ENCODE results near the gene TMEM134. TPM values are rescaled to one million over a fixed set of nuclear protein-coding genes. Genes with fewer than 3 reads are reported as not detected.
"Not testable (repeated sequence)": the region's sequence is repeated elsewhere in the genome, so short reads cannot be mapped to it uniquely, and the experiment has no call there.

Gene TMEM134, protein sequence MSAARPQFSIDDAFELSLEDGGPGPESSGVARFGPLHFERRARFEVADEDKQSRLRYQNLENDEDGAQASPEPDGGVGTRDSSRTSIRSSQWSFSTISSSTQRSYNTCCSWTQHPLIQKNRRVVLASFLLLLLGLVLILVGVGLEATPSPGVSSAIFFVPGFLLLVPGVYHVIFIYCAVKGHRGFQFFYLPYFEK
- 100 to 1,000 TPM; 105 to 111 TPM for total RNA-seq
- 100 to 1,000 TPM; 128 to 148 (median 144) TPM for polyA plus RNA-seq
- total RNA-seq, result 8.8 to 36.4 (median 24.8) reads per million in 6 experiments

DNA sequence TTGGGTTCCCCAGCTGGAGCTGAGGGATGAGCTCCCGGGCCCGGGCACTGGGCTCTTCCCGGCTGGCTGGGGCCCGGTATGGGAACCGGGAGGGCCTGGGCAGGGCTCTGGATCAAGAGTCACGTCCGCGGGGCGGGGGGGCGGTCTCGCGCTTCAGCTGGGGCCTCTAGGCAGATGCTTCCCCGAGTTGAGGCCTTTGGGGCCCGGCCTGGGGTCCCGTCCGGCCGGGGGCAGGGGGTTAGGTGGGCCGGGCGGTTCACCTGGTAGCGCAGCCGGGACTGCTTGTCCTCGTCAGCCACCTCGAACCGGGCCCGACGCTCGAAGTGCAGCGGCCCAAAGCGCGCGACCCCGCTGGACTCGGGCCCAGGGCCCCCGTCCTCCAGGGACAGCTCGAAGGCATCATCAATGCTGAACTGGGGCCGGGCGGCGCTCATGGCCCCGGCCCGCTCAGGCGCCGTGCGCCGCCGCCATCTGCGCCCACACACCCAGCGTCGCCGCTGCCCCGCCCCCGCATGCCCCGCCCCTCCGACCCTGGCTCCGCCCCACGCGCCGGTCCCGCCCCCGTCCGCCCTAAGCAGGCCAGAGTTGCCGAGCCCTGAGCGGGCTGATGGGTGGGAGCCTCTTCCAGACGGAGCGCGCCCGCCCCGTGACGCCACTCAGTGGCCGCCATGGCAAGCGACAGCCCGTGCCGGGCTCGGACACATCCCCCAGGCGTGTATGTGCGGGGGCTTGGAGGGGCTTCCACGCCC lies at the start of gene TMEM134:
Gene TMEM134, minus strand, starts transcription at position 493 of the 749 bp plus-strand sequence. Its CDS starts 59 bp downstream, at position 434.
- peak within 1 kb of the TSS; percentile 84 to 96 (median 92) for H3K27ac Mint-ChIP-seq
- H3K4me1 Mint-ChIP-seq, result peaks cover 13 to 42% (median 38%) of the 10 kb centered on the region in 4 donors
- POLR2A ChIA-PET, result interaction anchor here (0.6 to 28.8 kb wide), 27 partner anchors 10 to 1854 kb away, joined by 3 to 780 read pairs (median 6); partner anchors contain the start of genes AIP, CABP4, CARNS1 and CDK2AP2
- peak; percentile 85 to 96 (median 88) for DNase-seq
- no peaks in the 10 kb centered on the region for H3K36me3 Mint-ChIP-seq
- no peaks in the 10 kb centered on the region for H3K27me3 Mint-ChIP-seq
- peak within 1 kb of the TSS; percentile 83 to 93 (median 90) for H3K4me3 Mint-ChIP-seq
- H3K9me3 Mint-ChIP-seq, result no peaks in the 10 kb centered on the region
- ATAC-seq, result peak; percentile 74 to 79

DNA sequence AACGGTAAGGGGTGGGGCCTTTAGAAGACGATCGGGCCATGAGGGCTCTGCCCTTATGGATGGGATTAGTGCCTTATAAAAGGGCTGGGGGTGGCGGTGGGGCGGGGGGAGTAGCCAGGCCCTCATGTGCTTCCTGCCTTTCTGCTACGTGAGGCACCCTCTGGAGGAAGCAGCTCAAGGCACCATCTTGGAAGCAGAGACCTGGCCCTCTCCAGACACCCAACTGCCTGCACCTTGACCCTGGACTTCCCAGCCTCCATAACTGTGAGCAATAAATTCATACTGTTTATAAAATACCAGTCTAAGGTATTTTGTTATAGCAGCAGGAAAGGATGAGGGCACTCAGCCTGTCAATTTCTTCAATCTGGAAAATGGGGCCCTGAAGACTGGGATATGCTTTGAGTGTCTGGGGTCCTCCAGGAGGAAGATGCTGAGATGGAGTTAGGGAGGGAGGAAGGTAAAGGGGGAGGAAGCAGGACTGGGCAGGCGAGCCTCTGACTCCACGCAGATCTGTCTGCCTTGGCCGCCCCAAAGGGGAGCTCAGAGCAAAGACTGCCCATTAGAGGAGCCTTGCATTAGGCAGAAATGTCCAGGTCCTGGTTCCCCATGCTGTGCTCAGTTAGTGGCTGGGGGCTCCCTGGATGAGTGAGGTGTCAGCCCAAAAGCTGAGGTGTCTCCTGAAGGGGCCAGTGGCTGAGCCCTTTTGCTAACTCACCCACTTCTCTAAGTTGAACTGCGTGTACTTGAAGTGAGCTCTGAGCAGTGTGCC lies 48.9 kb upstream of the TMEM134 start:
- no peak overlapping the region for H3K4me3 Mint-ChIP-seq
- DNase-seq, result no peak
- H3K27ac Mint-ChIP-seq, result no peak overlapping the region
- no peaks in the 10 kb centered on the region for H3K4me1 Mint-ChIP-seq
- H3K9me3 Mint-ChIP-seq, result no peaks in the 10 kb centered on the region
- H3K27me3 Mint-ChIP-seq, result peaks cover 0 to 8% (median under 1%) of the 10 kb centered on the region in 5 donors
- POLR2A ChIA-PET, result no interaction called here
- no peak for ATAC-seq
- H3K36me3 Mint-ChIP-seq, result no peaks in the 10 kb centered on the region

DNA sequence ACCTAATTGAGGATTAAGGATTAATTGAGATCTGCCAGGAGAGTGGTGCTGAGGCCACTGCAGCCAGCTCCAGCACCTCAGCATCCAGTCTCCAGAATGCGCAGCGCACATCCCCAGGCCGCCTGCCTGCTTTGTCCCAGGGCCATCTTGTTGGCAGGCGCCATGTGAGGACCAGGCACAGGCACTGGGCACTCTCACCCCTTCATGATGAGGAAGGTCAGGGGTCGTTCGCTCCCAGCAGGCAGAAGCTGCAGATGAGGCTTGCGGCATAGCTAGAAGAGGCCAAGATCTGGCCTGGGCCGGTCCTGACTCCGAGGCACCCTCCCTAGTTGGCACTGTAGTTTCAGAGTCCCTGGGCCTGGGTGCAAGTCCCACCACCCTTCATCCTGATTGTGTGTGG lies 47.8 kb upstream of the TMEM134 start:
- no peak for DNase-seq
- POLR2A ChIA-PET, result interaction anchor here (1.4 kb wide), 1 partner anchor 12 kb away, joined by 3 read pairs; the partner anchor contains the start of gene PITPNM1
- Mint-ChIP-seq H3K9me3 (no peaks in the 10 kb centered on the region), H3K36me3 (no peaks in the 10 kb centered on the region), H3K27me3 (peaks cover 0 to 7% (median 1%) of the 10 kb centered on the region in 5 donors), H3K4me3 (no peak overlapping the region), H3K27ac (no peak overlapping the region), H3K4me1 (no peaks in the 10 kb centered on the region)
- ATAC-seq, result no peak

DNA sequence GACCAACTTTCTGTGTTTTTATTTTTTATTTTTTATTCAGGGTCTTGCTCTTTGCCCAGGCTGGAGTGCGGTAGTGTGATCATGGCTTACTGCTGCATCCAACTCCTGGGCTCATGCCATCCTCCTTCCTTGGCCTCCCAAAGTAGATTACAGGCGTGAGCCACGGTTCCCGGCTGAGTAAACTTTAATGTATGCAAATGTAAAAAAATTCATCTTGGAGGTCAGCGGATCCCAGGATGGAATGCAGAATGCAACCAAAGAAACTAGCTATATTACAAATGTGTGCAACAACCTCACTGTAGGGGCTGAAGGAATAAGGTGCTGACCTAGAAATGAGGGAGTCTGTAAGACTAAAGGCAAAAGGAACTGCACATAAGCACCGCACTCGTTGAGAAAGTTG lies 45.1 kb upstream of the TMEM134 start:
- POLR2A ChIA-PET, result no interaction called here
- no peaks in the 10 kb centered on the region for H3K9me3 Mint-ChIP-seq
- DNase-seq, result no peak
- no peaks in the 10 kb centered on the region for H3K36me3 Mint-ChIP-seq
- H3K27ac Mint-ChIP-seq, result no peak overlapping the region
- peaks cover 2 to 4% (median 3%) of the 10 kb centered on the region in 4 donors for H3K4me1 Mint-ChIP-seq
- no peak overlapping the region for H3K4me3 Mint-ChIP-seq
- peaks cover 0 to 10% (median 1%) of the 10 kb centered on the region in 5 donors for H3K27me3 Mint-ChIP-seq
- no peak for ATAC-seq

DNA sequence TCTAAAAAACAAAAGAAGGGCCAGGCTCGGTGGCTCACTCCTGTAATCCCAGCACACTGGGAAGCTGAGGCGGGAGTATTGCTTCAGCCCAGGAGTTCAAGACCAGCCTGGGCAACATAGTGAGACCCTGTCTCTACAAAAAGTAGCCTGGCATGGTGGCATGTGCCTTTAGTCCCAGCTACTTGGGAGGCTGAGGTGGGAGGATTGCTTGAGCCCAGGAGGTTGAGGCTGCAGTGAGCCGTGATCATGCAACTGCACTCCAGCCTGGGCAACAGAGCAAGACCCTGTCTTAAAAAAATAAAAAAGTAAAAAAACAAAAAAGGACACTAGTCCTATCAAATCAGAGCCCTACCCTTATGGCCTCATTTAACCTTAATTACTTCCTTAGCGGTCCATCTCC lies 42.5 kb upstream of the TMEM134 start:
- ATAC-seq, H3K9me3 Mint-ChIP-seq, H3K4me3 Mint-ChIP-seq, H3K27ac Mint-ChIP-seq, H3K36me3 Mint-ChIP-seq, DNase-seq: not testable (repeated sequence)
- Mint-ChIP-seq H3K4me1 (peaks cover 11 to 21% (median 20%) of the 10 kb centered on the region in 4 donors), H3K27me3 (peaks cover 0 to 10% (median 1%) of the 10 kb centered on the region in 5 donors)
- POLR2A ChIA-PET, result interaction anchor here (0.6 kb wide), 1 partner anchor 110 kb away, joined by 3 read pairs; the partner anchor contains the start of gene PPP1CA

DNA sequence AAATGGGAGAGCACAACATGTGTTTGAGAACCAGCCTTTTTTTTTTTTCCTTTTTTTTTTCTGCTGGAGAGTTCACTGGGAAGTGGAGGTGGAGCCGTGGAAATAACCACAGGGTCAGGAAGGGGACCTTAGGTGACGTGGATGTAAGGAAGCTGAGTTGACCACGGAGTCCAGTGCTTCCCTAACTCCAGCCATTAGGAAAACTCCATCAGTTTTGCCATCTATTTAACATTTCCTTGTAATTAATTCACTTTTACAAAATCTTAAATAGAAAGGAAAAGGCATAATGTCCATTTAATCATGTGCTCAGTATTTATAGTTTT lies 40.9 kb upstream of the TMEM134 start:
- peaks cover 0 to 2% (median 0%) of the 10 kb centered on the region in 3 donors for H3K36me3 Mint-ChIP-seq
- POLR2A ChIA-PET, result no interaction called here
- H3K4me1 Mint-ChIP-seq, result peaks cover 20 to 35% (median 31%) of the 10 kb centered on the region in 4 donors
- DNase-seq (no peak), ATAC-seq (no peak)
- H3K27me3 Mint-ChIP-seq, result peaks cover 0 to 9% (median 1%) of the 10 kb centered on the region in 5 donors
- H3K27ac Mint-ChIP-seq, result peak overlapping the region in 3 of 10 donors; percentile 96 to 99 (median 97)
- H3K9me3 Mint-ChIP-seq, result no peaks in the 10 kb centered on the region
- peak overlapping the region in 5 of 10 donors; percentile 18 to 93 (median 54) for H3K4me3 Mint-ChIP-seq

DNA sequence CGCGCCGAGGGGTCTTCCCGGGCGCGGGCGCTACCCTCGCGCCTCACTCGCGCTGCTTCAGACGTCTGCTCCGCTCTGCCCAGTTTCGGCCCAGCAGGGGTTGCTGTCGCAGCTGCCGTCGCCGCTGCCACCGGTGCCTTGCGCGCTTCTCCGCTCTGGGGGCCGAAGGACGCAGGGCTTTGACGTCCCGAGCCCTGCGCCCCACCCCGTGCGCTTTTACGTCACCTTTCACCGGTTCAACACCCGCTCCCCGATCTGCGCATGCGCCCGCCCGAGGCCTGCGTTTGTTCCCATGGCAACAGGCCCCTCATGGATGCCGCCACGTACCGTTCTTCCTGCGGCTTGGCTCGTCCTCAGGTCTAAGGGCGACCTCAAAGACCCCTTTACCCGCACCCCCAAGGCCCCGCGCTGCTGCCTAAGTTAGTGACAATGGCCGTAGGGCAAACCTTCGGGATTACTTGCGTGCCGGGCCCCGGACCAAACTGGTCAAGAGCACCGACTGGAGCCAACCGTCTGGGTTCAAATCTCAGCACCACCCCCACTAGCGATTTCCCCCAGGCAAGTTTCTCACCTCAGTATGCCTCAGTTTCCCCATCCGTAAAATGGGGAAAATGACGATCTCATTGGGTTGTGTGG lies 39.6 kb upstream of the TMEM134 start:
- POLR2A ChIA-PET, result interaction anchor here (0.5 to 2.4 kb wide), 15 partner anchors 24 to 390 kb away, joined by 3 to 22 read pairs (median 6); partner anchors contain the start of genes AIP, KDM2A, POLD4 and PPP1CA
- no peaks in the 10 kb centered on the region for H3K9me3 Mint-ChIP-seq
- H3K27ac Mint-ChIP-seq, result peak overlapping the region; percentile 83 to 99 (median 97)

DNA sequence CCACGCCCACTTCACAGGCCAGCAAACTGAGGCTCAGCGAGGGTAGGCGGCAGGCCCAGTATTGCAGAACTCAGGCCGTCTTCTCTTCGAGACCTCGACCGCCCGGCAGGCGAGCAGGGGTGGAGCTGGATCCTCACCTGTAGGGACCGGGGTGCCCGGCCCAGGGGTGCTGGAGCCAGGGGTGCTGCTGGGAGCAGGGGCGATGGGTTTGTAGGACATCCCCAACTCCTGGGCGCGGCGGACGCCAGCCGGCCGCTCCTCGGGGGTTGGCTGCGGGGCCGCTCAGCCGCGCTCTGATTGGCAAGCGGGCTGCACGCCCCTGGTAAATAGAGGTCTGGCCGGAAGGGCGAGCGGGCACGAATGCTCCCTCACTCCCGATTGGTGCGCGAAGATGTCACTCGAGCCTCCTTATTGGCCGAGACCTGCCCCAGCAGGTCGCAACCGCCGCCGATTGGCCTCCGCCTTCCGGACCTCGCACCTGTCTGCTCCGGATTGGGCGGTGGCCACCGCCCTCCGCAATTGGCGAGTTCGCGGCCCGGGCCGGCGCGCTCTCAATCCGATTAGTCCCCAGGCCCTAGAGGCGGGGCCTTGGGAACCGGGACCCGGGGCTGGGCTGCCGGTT lies 38.9 kb upstream of the TMEM134 start, which contains the start of gene CDK2AP2:
Gene CDK2AP2, minus strand, starts transcription at position 299 of the 622 bp plus-strand sequence. Its CDS starts 80 bp downstream, at position 219.
- POLR2A ChIA-PET, result interaction anchor here (0.6 to 2.4 kb wide), 19 partner anchors 12 to 389 kb away, joined by 3 to 22 read pairs (median 5); partner anchors contain the start of genes AIP, CLCF1, KDM2A and POLD4
- Mint-ChIP-seq H3K9me3 (no peaks in the 10 kb centered on the region), H3K4me1 (peaks cover 26 to 47% (median 39%) of the 10 kb centered on the region in 4 donors), H3K4me3 (peak within 1 kb of the TSS; percentile 81 to 94 (median 92)), H3K27ac (peak within 1 kb of the TSS; percentile 83 to 99 (median 97)), H3K27me3 (peaks cover 0 to 5% (median under 1%) of the 10 kb centered on the region in 5 donors), H3K36me3 (peaks cover 0 to 2% (median 0%) of the 10 kb centered on the region in 3 donors)
- ATAC-seq (peak; percentile 74), DNase-seq (peak in 9 of 10 donors; percentile 92 to 99 (median 96))

More for the DNA sequence above, 39.6 kb upstream of the TMEM134 start:
- peak; percentile 97 to 100 (median 100) for DNase-seq
- ATAC-seq, result peak; percentile 41 to 57
- Mint-ChIP-seq H3K36me3 (peaks cover 0 to 2% (median 0%) of the 10 kb centered on the region in 3 donors), H3K4me1 (peaks cover 23 to 41% (median 34%) of the 10 kb centered on the region in 4 donors), H3K27me3 (peaks cover 0 to 5% (median 1%) of the 10 kb centered on the region in 5 donors), H3K4me3 (peak overlapping the region; percentile 81 to 94 (median 92))

DNA sequence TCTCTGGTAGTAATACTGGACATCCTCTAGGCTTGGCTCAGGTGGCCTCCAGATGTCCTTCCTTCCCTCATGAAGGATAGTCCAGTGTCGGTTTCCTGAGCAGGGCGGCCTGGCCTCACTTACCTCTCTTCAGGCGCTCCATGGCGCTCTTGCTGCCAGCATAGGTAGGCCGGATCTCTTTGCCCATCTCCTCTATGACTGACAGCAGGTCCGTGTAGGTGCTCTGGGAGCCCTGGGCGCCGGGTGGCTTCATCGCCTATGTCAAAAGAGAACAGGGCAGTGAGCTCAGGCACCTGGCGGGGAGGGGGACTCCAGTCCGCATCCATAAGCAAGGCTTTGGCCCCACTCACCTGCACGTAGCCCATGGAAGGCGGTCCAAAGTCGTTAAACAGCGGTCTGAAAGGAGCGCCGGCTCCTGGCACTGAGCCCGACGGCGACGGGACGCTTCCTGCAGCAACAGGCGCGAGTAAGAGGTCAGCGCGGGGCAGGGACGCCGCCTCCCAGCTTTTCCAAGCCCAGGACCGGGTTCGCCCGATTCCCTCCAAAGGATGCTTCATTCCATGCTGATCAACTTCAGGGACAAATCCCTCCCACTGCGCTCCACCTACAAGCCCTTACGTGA lies 38.3 kb upstream of the TMEM134 start:
- H3K27ac Mint-ChIP-seq, result peak overlapping the region in 9 of 10 donors; percentile 92 to 99 (median 97)
- H3K4me1 Mint-ChIP-seq, result peaks cover 29 to 52% (median 44%) of the 10 kb centered on the region in 4 donors
- H3K9me3 Mint-ChIP-seq, result no peaks in the 10 kb centered on the region
- DNase-seq, result peak in 1 of 10 donors; percentile 32
- no peak for ATAC-seq
- H3K36me3 Mint-ChIP-seq, result peaks cover 0 to 6% (median 0%) of the 10 kb centered on the region in 3 donors
- POLR2A ChIA-PET, result interaction anchor here (0.8 to 2.4 kb wide), 17 partner anchors 12 to 388 kb away, joined by 3 to 22 read pairs (median 6); partner anchors contain the start of genes AIP, CLCF1, KDM2A and POLD4
- peak overlapping the region; percentile 81 to 94 (median 92) for H3K4me3 Mint-ChIP-seq
- H3K27me3 Mint-ChIP-seq, result peaks cover 0 to 4% (median 0%) of the 10 kb centered on the region in 5 donors

DNA sequence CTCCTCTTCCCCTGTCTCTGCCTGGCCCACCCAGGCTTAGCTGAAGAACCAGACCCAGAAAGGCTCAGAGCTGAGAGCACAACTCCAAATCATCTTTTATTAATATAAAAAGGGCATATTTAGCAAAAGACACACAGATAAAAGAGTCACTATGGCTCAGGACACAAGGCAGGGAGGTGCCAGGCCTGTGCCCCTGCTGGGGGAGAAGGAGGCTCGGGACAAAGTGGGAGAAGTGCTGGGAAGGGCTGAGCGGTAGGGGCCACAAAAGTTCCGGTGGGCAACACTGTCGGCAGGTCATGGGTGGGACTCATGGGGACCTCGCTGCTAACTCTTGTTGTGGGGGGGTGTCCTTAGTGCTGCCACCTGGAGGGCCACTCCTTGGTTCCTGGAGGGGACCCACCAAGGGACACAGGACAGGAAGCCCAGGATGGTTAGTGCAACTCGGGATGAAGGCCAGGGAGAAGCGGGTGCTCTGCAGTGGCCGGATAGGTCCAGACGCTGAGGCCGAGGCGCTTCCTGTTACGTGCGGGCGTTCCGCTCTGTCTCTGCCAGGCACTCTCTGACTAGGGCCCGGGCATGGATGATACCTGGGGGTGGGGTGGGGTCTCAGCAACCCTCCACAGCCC lies 37.5 kb upstream of the TMEM134 start:
- H3K4me3 Mint-ChIP-seq, result peak overlapping the region; percentile 86 to 95 (median 92)
- ATAC-seq (no peak), DNase-seq (no peak)
- peak overlapping the region; percentile 86 to 99 (median 97) for H3K27ac Mint-ChIP-seq
- peaks cover 0 to 14% (median 0%) of the 10 kb centered on the region in 3 donors for H3K36me3 Mint-ChIP-seq
- peaks cover 29 to 52% (median 46%) of the 10 kb centered on the region in 4 donors for H3K4me1 Mint-ChIP-seq
- H3K9me3 Mint-ChIP-seq, result no peaks in the 10 kb centered on the region
- peaks cover 0 to 4% (median 0%) of the 10 kb centered on the region in 5 donors for H3K27me3 Mint-ChIP-seq
- POLR2A ChIA-PET, result interaction anchor here (0.6 to 8.8 kb wide), 22 partner anchors 21 to 133 kb away, joined by 3 to 118 read pairs (median 6); partner anchors contain the start of genes AIP, CLCF1, PPP1CA and PTPRCAP
